HG03097 (cell line): ENCODE data around the gene GNAQ.
"Not testable (repeated sequence)": the region's sequence is repeated elsewhere in the genome, so short reads cannot be mapped to it uniquely, and the experiment has no call there.

Source experiments
- ATAC-seq: cut with Tn5 transposase; IDR thresholded peaks from one replicate; pipeline ENCODE4 v1.9.1; 2021; ENCODE audit not compliant: unreplicated experiment, low FRiP score

Gene GNAQ

GRCh38 chr9:77803423-77803822, 228.2 kb downstream of the GNAQ start:
- ATAC-seq, result no peak

GRCh38 chr9:77802515-77803293, 228.9 kb downstream of the GNAQ start:
- no peak for ATAC-seq

- no peak for ATAC-seq
Observed at GRCh38 chr9:77802064-77802463, 229.5 kb downstream of the GNAQ start.

- ATAC-seq, result no peak
Observed at GRCh38 chr9:77800924-77801551, 230.6 kb downstream of the GNAQ start.

GRCh38 chr9:77798140-77798539, 233.5 kb downstream of the GNAQ start:
- no peak for ATAC-seq

GRCh38 chr9:77794985-77795384, 236.6 kb downstream of the GNAQ start:
- ATAC-seq, result no peak

- no peak for ATAC-seq
Observed at GRCh38 chr9:77793849-77794248, 237.8 kb downstream of the GNAQ start.

- ATAC-seq, result no peak
Observed at GRCh38 chr9:77789891-77790290, 241.7 kb downstream of the GNAQ start.

GRCh38 chr9:77785341-77785740, 246.3 kb downstream of the GNAQ start:
- no peak for ATAC-seq

GRCh38 chr9:77783518-77783917, 248.1 kb downstream of the GNAQ start:
- no peak for ATAC-seq

GRCh38 chr9:77779010-77779409, 252.6 kb downstream of the GNAQ start:
- ATAC-seq, result no peak

- ATAC-seq, result no peak
Observed at GRCh38 chr9:77773381-77773780, 258.2 kb downstream of the GNAQ start.

GRCh38 chr9:77772646-77773045, 259.0 kb downstream of the GNAQ start:
- ATAC-seq, result no peak

- ATAC-seq, result no peak
Observed at GRCh38 chr9:77771171-77771570, 260.4 kb downstream of the GNAQ start.

GRCh38 chr9:77770340-77770739, 261.3 kb downstream of the GNAQ start:
- no peak for ATAC-seq

GRCh38 chr9:77769246-77769645, 262.4 kb downstream of the GNAQ start:
- no peak for ATAC-seq

- ATAC-seq, result no peak
Observed at GRCh38 chr9:77766587-77766986, 265.0 kb downstream of the GNAQ start.

- no peak for ATAC-seq
Observed at GRCh38 chr9:77765781-77766259, 265.8 kb downstream of the GNAQ start.

GRCh38 chr9:77764894-77765780, 266.5 kb downstream of the GNAQ start:
- ATAC-seq, result no peak

GRCh38 chr9:77763566-77763965, 268.0 kb downstream of the GNAQ start:
- no peak for ATAC-seq

- not testable (repeated sequence) for ATAC-seq
Observed at GRCh38 chr9:77760919-77761318, 270.7 kb downstream of the GNAQ start.
